Right forelimb (tissue), 1 donor: ENCODE results near the gene KRT78.

Source experiments
- DNase-seq: peaks from one replicate; pipeline ENCODE4 v3.0.0-alpha.2; 2018

KRT78 gene

GRCh38 chr12:52794479-52795331 is 54.1 kb downstream of the KRT78 start:
- DNase-seq, result no peak

- DNase-seq, result no peak
Measured at GRCh38 chr12:52792185-52793029, 56.4 kb downstream of the KRT78 start.

GRCh38 chr12:52791271-52792184 is 57.3 kb downstream of the KRT78 start:
- DNase-seq, result no peak

GRCh38 chr12:52790427-52791270 is 58.1 kb downstream of the KRT78 start:
- DNase-seq, result no peak

GRCh38 chr12:52789637-52790426 is 59.0 kb downstream of the KRT78 start:
- DNase-seq, result peak; percentile 44

GRCh38 chr12:52788876-52789636 is 59.7 kb downstream of the KRT78 start:
- no peak for DNase-seq

GRCh38 chr12:52788192-52788875 is 60.5 kb downstream of the KRT78 start:
- no peak for DNase-seq
